ENCODE measurements around the gene TRAF2. TPM values are rescaled to one million over a fixed set of nuclear protein-coding genes. Genes with fewer than 3 reads are reported as not detected.

The TRAF2 gene
- total and polyA plus RNA-seq, 2 of the 4 experiments (the other 2 are of a cell fraction): 6.6 to 12.0 TPM

- H3K9me3 ChIP-seq (ENCODE audit: control insufficient read depth, insufficient read depth, low read length): peaks cover 6% of the 10 kb centered on the region; the same call in 1 of the 2 replicates
- H2BK20ac ChIP-seq (ENCODE audit: low read depth, low read length): no peak overlapping the region
- CTCF ChIA-PET: no interaction called here
- H2BK120ac ChIP-seq (ENCODE audit: low read depth, low read length): peak overlapping the region; percentile 32; the same call in 1 of the 2 replicates
- peak overlapping the region; percentile 90 for H3K27ac ChIP-seq (ENCODE audit: insufficient read depth, low read length)
- peak overlapping the region; percentile 65 for H4K5ac ChIP-seq (ENCODE audit: low read depth, low read length)
- peak overlapping the region; percentile 80 for H2AFZ ChIP-seq (replicated peaks; ENCODE audit: low read length, poor library complexity)
- POLR2A ChIA-PET (ENCODE audit: unreplicated experiment): no interaction called here
- no TSS peak for BruUV-seq (replicated peaks)
- H4K8ac ChIP-seq (ENCODE audit: low read depth in 2 of 2, low read length in 2 of 2): peak overlapping the region; percentile 44 to 89; a peak in 3 of 4 replicates
- H3K27me3 ChIP-seq (ENCODE audit: control insufficient read depth, insufficient read depth, low read length): peaks cover 22% of the 10 kb centered on the region
- dilution Hi-C loops (cut with HindIII; ENCODE audit: low sequenced_read_pairs, unreplicated experiment): no loop called here
- H3K36me3 ChIP-seq (ENCODE audit: control insufficient read depth, insufficient read depth, low read length): peaks cover 14% of the 10 kb centered on the region; the same call in 1 of the 2 replicates
- no peaks in the 10 kb centered on the region for H3K9me1 ChIP-seq (ENCODE audit: insufficient read depth, low read length)
- in situ Hi-C loops (cut with MboI; ENCODE audit: low sequenced_read_pairs): no loop called here
- H3K4ac ChIP-seq (ENCODE audit: low read depth, low read length): peak overlapping the region; percentile 88
- peak overlapping the region; percentile 90 for H2AK9ac ChIP-seq (replicated peaks; ENCODE audit: low read depth, low read length, poor library complexity)
- peak overlapping the region; percentile 71 for H3K56ac ChIP-seq (ENCODE audit: extremely low read depth, insufficient read depth, low read length)
- WGBS, 2 experiments (ENCODE audit: extremely low coverage in 2 of 2, insufficient read length in 1 of 2): 0% methylated on average over 16 of the region's 48 CpGs; no CpG with 5 or more reads in 1 of the 2 experiments
- peak overlapping the region; percentile 95 for H3K14ac ChIP-seq (replicated peaks; ENCODE audit: low read depth, low read length)
- peak overlapping the region; percentile 85 for H2BK5ac ChIP-seq (ENCODE audit: low read depth, low read length, poor library complexity, severe bottlenecking)
- H4K91ac ChIP-seq (ENCODE audit: insufficient read depth, low read depth, low read length): peak overlapping the region; percentile 85
- H2AK5ac ChIP-seq (ENCODE audit: low read depth, low read length): peak overlapping the region; percentile 96
- H3K79me1 ChIP-seq (ENCODE audit: low read depth in 1 of 2, low read length in 2 of 2): peaks cover 9 to 21% of the 10 kb centered on the region in 2 experiments; a peak in 2 of 4 replicates
- peak overlapping the region; percentile 91 for H3K4me2 ChIP-seq (ENCODE audit: low read depth, low read length)
- no peak overlapping the region for H2BK15ac ChIP-seq (ENCODE audit: low read depth, low read length)
- H3K4me1 ChIP-seq (ENCODE audit: control insufficient read depth, insufficient read depth, low read length): peaks cover 9% of the 10 kb centered on the region
- peak overlapping the region; percentile 51 for H3K18ac ChIP-seq (ENCODE audit: low read depth, low read length)
- intact Hi-C loops (cut with micrococcal nuclease): loop anchor here (2.0 kb wide), 1 partner anchor 97 kb away; the partner anchor contains the start of genes C8G and FBXW5
- peak; percentile 28 for ATAC-seq (ENCODE audit: low read depth)
- DNase-seq: peak; percentile 73
- H3K9ac ChIP-seq (ENCODE audit: low read depth, low read length): peak overlapping the region; percentile 92
- H3K23ac ChIP-seq (ENCODE audit: low read depth, low read length): peak overlapping the region; percentile 98
- peaks cover 20% of the 10 kb centered on the region for H4K20me1 ChIP-seq (ENCODE audit: insufficient read depth, low read length)
- H3K4me3 ChIP-seq (ENCODE audit: insufficient read depth, low read depth, low read length): peak overlapping the region; percentile 92
- TF ChIP-seq RAD21 (IDR thresholded peaks at IDR 0.05; ENCODE audit: low read length): no peak
- no peak for TF ChIP-seq CHD1 (IDR thresholded peaks at IDR 0.05; ENCODE audit: low read depth, low read length)
- TF ChIP-seq, protein P1, sequence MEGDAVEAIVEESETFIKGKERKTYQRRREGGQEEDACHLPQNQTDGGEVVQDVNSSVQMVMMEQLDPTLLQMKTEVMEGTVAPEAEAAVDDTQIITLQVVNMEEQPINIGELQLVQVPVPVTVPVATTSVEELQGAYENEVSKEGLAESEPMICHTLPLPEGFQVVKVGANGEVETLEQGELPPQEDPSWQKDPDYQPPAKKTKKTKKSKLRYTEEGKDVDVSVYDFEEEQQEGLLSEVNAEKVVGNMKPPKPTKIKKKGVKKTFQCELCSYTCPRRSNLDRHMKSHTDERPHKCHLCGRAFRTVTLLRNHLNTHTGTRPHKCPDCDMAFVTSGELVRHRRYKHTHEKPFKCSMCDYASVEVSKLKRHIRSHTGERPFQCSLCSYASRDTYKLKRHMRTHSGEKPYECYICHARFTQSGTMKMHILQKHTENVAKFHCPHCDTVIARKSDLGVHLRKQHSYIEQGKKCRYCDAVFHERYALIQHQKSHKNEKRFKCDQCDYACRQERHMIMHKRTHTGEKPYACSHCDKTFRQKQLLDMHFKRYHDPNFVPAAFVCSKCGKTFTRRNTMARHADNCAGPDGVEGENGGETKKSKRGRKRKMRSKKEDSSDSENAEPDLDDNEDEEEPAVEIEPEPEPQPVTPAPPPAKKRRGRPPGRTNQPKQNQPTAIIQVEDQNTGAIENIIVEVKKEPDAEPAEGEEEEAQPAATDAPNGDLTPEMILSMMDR (conservative IDR thresholded peaks at IDR 0.05; ENCODE audit: low read depth, low read length): no peak
- TF ChIP-seq MAFK (IDR thresholded peaks at IDR 0.05; ENCODE audit: low read depth, low read length): no peak
- peak; percentile 13; the same call in 1 of the 2 replicates for TF ChIP-seq MAZ (IDR thresholded peaks at IDR 0.05; ENCODE audit: borderline replicate concordance, low read depth, low read length)
- TF ChIP-seq, protein P2, sequence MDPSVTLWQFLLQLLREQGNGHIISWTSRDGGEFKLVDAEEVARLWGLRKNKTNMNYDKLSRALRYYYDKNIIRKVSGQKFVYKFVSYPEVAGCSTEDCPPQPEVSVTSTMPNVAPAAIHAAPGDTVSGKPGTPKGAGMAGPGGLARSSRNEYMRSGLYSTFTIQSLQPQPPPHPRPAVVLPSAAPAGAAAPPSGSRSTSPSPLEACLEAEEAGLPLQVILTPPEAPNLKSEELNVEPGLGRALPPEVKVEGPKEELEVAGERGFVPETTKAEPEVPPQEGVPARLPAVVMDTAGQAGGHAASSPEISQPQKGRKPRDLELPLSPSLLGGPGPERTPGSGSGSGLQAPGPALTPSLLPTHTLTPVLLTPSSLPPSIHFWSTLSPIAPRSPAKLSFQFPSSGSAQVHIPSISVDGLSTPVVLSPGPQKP (IDR thresholded peaks at IDR 0.05; ENCODE audit: borderline replicate concordance, low read depth, low read length): no peak
- no peak for TF ChIP-seq FOS (IDR thresholded peaks at IDR 0.05; ENCODE audit: low read depth, low read length)
- TF ChIP-seq, protein P3, sequence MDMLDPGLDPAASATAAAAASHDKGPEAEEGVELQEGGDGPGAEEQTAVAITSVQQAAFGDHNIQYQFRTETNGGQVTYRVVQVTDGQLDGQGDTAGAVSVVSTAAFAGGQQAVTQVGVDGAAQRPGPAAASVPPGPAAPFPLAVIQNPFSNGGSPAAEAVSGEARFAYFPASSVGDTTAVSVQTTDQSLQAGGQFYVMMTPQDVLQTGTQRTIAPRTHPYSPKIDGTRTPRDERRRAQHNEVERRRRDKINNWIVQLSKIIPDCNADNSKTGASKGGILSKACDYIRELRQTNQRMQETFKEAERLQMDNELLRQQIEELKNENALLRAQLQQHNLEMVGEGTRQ (IDR thresholded peaks at IDR 0.05; ENCODE audit: low read depth, low read length): no peak
- TF ChIP-seq MXI1 (IDR thresholded peaks at IDR 0.05; ENCODE audit: borderline replicate concordance, low read depth, low read length): peak; percentile 78
- TF ChIP-seq POLR2A (IDR thresholded peaks at IDR 0.05; ENCODE audit: low read depth, low read length): peak; percentile 24; the same call in 1 of the 2 replicates
- no peak for TF ChIP-seq CEBPB (IDR thresholded peaks at IDR 0.05; ENCODE audit: low read depth, low read length)
- no peak for TF ChIP-seq NFE2L2 (IDR thresholded peaks at IDR 0.05; ENCODE audit: low read depth, low read length)
- TF ChIP-seq BHLHE40 (IDR thresholded peaks at IDR 0.05; ENCODE audit: low read depth, low read length): no peak
- no peak for TF ChIP-seq SMC3 (IDR thresholded peaks at IDR 0.05; ENCODE audit: low read depth, low read length)
- TF ChIP-seq RCOR1 (IDR thresholded peaks at IDR 0.05; ENCODE audit: insufficient replicate concordance, low read length): no peak
Measured at GRCh38 chr9:136847826-136848392, 38.4 kb upstream of the TRAF2 start.
